Sigmoid colon (tissue), 4 donors: ENCODE measurements around the gene IFNL1.
"Not testable (repeated sequence)": the region's sequence is repeated elsewhere in the genome, so short reads cannot be mapped to it uniquely, and the experiment has no call there.

ENCODE experiments used
- EP300 ChIP-seq, 4 donors: sonication (generic); formaldehyde crosslinking; IDR thresholded peaks; one replicate each; pipeline ENCODE4 v1.6.1; 2017; ENCODE audit warnings: antibody characterized with exemption in 4 of 4
- POLR2A ChIP-seq, 2 donors: fragments of 450-650 bp; IDR thresholded peaks; one replicate each; pipeline ENCODE4 v1.6.1; 2016; ENCODE audit warnings: antibody characterized with exemption in 2 of 2, mild to moderate bottlenecking in 2 of 2, moderate library complexity in 2 of 2
- POLR2AphosphoS5 ChIP-seq, 4 donors: sonication (generic); formaldehyde crosslinking; IDR thresholded peaks; one replicate each; pipeline ENCODE4 v1.6.1; 2017; ENCODE audit warnings: antibody characterized with exemption in 4 of 4
- TF ChIP-seq, protein P1 (sequence below), 4 experiments: fragments of 450-650 bp in 3 of 4; fragments of 200-600 bp in 1 of 4; IDR thresholded peaks; one replicate each; pipeline ENCODE4 v1.5.1; 2016 to 2019; ENCODE audit warnings: antibody characterized with exemption in 4 of 4, mild to moderate bottlenecking in 3 of 4, moderate library complexity in 2 of 4

DNA sequence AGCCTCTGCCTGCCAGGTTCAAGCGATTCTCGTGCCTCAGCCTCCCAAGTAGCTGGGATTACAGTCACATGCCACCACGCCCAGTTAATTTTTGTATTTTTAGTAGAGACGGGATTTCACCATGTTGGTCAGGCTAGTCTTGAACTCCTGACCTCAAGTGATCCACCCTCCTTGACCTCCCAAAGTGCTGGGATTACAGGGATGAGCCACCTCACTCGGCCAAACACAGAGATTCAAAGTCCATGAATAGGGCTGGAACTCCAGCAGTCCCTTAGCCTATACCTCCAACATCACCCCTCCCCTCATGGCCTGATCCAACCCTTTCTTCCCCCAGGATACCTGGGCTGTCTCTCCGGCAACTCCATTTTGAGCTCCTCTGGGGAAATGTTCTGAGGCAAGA, 36.5 kb downstream of the IFNL1 start:
- TF ChIP-seq, protein P1, sequence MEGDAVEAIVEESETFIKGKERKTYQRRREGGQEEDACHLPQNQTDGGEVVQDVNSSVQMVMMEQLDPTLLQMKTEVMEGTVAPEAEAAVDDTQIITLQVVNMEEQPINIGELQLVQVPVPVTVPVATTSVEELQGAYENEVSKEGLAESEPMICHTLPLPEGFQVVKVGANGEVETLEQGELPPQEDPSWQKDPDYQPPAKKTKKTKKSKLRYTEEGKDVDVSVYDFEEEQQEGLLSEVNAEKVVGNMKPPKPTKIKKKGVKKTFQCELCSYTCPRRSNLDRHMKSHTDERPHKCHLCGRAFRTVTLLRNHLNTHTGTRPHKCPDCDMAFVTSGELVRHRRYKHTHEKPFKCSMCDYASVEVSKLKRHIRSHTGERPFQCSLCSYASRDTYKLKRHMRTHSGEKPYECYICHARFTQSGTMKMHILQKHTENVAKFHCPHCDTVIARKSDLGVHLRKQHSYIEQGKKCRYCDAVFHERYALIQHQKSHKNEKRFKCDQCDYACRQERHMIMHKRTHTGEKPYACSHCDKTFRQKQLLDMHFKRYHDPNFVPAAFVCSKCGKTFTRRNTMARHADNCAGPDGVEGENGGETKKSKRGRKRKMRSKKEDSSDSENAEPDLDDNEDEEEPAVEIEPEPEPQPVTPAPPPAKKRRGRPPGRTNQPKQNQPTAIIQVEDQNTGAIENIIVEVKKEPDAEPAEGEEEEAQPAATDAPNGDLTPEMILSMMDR (IDR thresholded peaks at IDR 0.05): not testable (repeated sequence)
- TF ChIP-seq POLR2A, POLR2AphosphoS5, EP300 (IDR thresholded peaks at IDR 0.05): not testable (repeated sequence)
